HCT116 (cell line): Measurements from ENCODE around the gene STK32B. TPM values are rescaled to one million over a fixed set of nuclear protein-coding genes. Genes with fewer than 3 reads are reported as not detected.

Experiments used
- ATAC-seq: fragments of 200-7000 bp; cut with Tn5 transposase; 2 replicates; pipeline ENCODE4 v1.9.1; 2020; ENCODE audit warnings: mild to moderate bottlenecking, moderate library complexity
- BruUV-seq: library from RNA; stranded (reverse); fragments of 400-500 nt; replicated peaks from 2 replicates; lab custom pipeline; 2021; lab: Mats Ljungman, UMichigan
- CTCF ChIA-PET: fragments of 300-600 bp; sonication (Branson Sonifier 250); formaldehyde crosslinking; loops from one replicate; lab custom pipeline; 2021; ENCODE audit warnings: antibody characterized with exemption; lab: Charles Lee
- POLR2A ChIA-PET: fragments of 300-600, 350-600 bp; sonication (Branson Sonifier 250); formaldehyde crosslinking; loops from one replicate; lab custom pipeline; 2021; ENCODE audit warnings: antibody characterized with exemption; lab: Charles Lee
- RAD21 ChIA-PET, 2 experiments: fragments of 300-600 bp; sonication (Branson Sonifier 250); formaldehyde crosslinking; loops; one replicate each; lab custom pipeline; 2023; ENCODE audit warnings: low total read pairs in 2 of 2; ENCODE audit not compliant: uncharacterized antibody in 2 of 2, unreplicated experiment in 2 of 2, low non-redundant PET in 1 of 2; lab: Charles Lee
- DNase-seq: peaks from one replicate; pipeline ENCODE4 v3.0.0-alpha.2; 2010; ENCODE audit warnings: low read depth, low spot score
- H2AFZ ChIP-seq: fragments of 200-600 bp; shearing (Covaris generic), sonication (generic); 2 replicates; pipeline ENCODE4 v1.6.1; 2017; ENCODE audit warnings: low read depth, mixed run types, mixed read lengths, antibody characterized with exemption, low read length; ENCODE audit not compliant: poor library complexity, severe bottlenecking
- H3K27ac ChIP-seq: 2 replicates; pipeline ENCODE4 v1.5.1; 2012; ENCODE audit warnings: low read depth, low read length
- H3K27me3 ChIP-seq: fragments of 200-600 bp; sonication (generic); 2 replicates; pipeline ENCODE4 v1.6.1; 2016; ENCODE audit warnings: mixed run types, low read length, mixed read lengths; ENCODE audit not compliant: insufficient read depth
- H3K36me3 ChIP-seq, 2 experiments: fragments of 200-500 bp in 1 of 2; fragments of 200-600 bp in 1 of 2; sonication (Bioruptor generic) in 1 of 2; sonication (generic) in 1 of 2; 2 replicates each; pipeline versions ENCODE4 v1.5.1 to v1.6.1; 2014 to 2016; ENCODE audit warnings: low read length in 2 of 2, inconsistent platforms in 1 of 2, mixed read lengths in 1 of 2, mixed run types in 1 of 2; ENCODE audit not compliant: insufficient read depth in 2 of 2, control insufficient read depth in 1 of 2
- H3K4me1 ChIP-seq, 2 experiments: fragments of 200-600 bp in 1 of 2; sonication (generic) in 1 of 2; 2 replicates each; pipeline versions ENCODE4 v1.5.1 to v1.6.1; 2012 to 2017; ENCODE audit warnings: low read length in 2 of 2, inconsistent platforms in 1 of 2, mild to moderate bottlenecking in 1 of 2, mixed read lengths in 1 of 2, mixed run types in 1 of 2, moderate library complexity in 1 of 2; ENCODE audit not compliant: insufficient read depth in 2 of 2, control insufficient read depth in 1 of 2
- H3K4me2 ChIP-seq: fragments of 200-600 bp; sonication (generic); 2 replicates; pipeline ENCODE4 v1.6.1; 2017; ENCODE audit warnings: mixed run types, low read length, mixed read lengths
- H3K4me3 ChIP-seq, 2 experiments: fragments of 200-600 bp in 1 of 2; sonication (generic) in 1 of 2; replicated peaks in 1 of 2; 2 replicates each; pipeline ENCODE4 v1.5.1; 2011 to 2016; ENCODE audit warnings: low read length in 2 of 2, control low read depth in 1 of 2, low read depth in 1 of 2, mild to moderate bottlenecking in 1 of 2, mixed read lengths in 1 of 2, mixed run types in 1 of 2
- H3K79me2 ChIP-seq: fragments of 200-600 bp; sonication (generic); 2 replicates; pipeline ENCODE4 v1.6.1; 2017; ENCODE audit warnings: mild to moderate bottlenecking, mixed run types, low read length, moderate library complexity, mixed read lengths; ENCODE audit not compliant: insufficient read depth
- H3K9ac ChIP-seq: fragments of 200-600 bp; sonication (generic); 2 replicates; pipeline ENCODE4 v1.6.1; 2016; ENCODE audit warnings: low read length, mixed read lengths
- H3K9me2 ChIP-seq: fragments of 200-600 bp; sonication (generic), shearing (Covaris generic); 2 replicates; pipeline ENCODE4 v1.6.1; 2017; ENCODE audit warnings: mixed run types, mild to moderate bottlenecking, moderate library complexity; ENCODE audit not compliant: insufficient read depth
- H3K9me3 ChIP-seq, 2 experiments: fragments of 200-500 bp in 1 of 2; fragments of 200-600 bp in 1 of 2; sonication (Bioruptor generic) in 1 of 2; sonication (generic) in 1 of 2; 2 replicates each; pipeline ENCODE4 v1.6.1; 2014 to 2017; ENCODE audit warnings: low read length in 2 of 2, mixed read lengths in 2 of 2, inconsistent platforms in 1 of 2, low read depth in 1 of 2, mild to moderate bottlenecking in 1 of 2, mixed run types in 1 of 2, moderate library complexity in 1 of 2; ENCODE audit not compliant: control insufficient read depth in 1 of 2, insufficient read depth in 1 of 2
- H4K20me1 ChIP-seq: fragments of 200-600 bp; sonication (generic), shearing (Covaris generic); 2 replicates; pipeline ENCODE4 v1.6.1; 2017; ENCODE audit warnings: mixed run types, mild to moderate bottlenecking, moderate library complexity; ENCODE audit not compliant: insufficient read depth
- ATF3 ChIP-seq: IDR thresholded peaks from 2 replicates; pipeline ENCODE4 v1.6.1; 2012
- CBX3 ChIP-seq: IDR thresholded peaks from 2 replicates; pipeline ENCODE4 v1.6.1; 2012; ENCODE audit warnings: low read depth
- CEBPB ChIP-seq: IDR thresholded peaks from 2 replicates; pipeline ENCODE4 v1.6.1; 2012; ENCODE audit warnings: low read depth
- CTCF ChIP-seq, 3 experiments: fragments of 200-600 bp in 1 of 3; sonication (generic) in 1 of 3; IDR thresholded peaks in 2 of 3; conservative IDR thresholded peaks in 1 of 3; 2 replicates each; pipeline ENCODE4 v1.5.1; 2012 to 2017; ENCODE audit warnings: low read depth in 2 of 3, low read length in 2 of 3, antibody characterized with exemption in 1 of 3, borderline replicate concordance in 1 of 3, control low read depth in 1 of 3, mild to moderate bottlenecking in 1 of 3, mixed read lengths in 1 of 3, mixed run types in 1 of 3, moderate library complexity in 1 of 3; ENCODE audit not compliant: insufficient read depth in 1 of 3
- EZH2 ChIP-seq: fragments of 200-600 bp; sonication (generic); IDR thresholded peaks from 2 replicates; pipeline ENCODE4 v1.6.1; 2017; ENCODE audit warnings: antibody characterized with exemption, mixed run types
- JUND ChIP-seq: IDR thresholded peaks from 2 replicates; pipeline ENCODE4 v1.6.1; 2012
- MAX ChIP-seq: IDR thresholded peaks from 2 replicates; pipeline ENCODE4 v1.6.1; 2012
- POLR2A ChIP-seq: IDR thresholded peaks from 2 replicates; pipeline ENCODE4 v1.7.0; 2011; ENCODE audit warnings: borderline replicate concordance; ENCODE audit not compliant: insufficient read depth, insufficient read length; ENCODE audit errors: extremely low read depth
- RAD21 ChIP-seq: IDR thresholded peaks from 2 replicates; pipeline ENCODE4 v1.6.1; 2012; ENCODE audit warnings: low read depth, mild to moderate bottlenecking
- REST ChIP-seq: IDR thresholded peaks from 2 replicates; pipeline ENCODE4 v1.6.1; 2012; ENCODE audit warnings: low read depth
- YY1 ChIP-seq: IDR thresholded peaks from 2 replicates; pipeline ENCODE4 v1.6.1; 2011; ENCODE audit warnings: low read length, low read depth, moderate library complexity, mild to moderate bottlenecking; ENCODE audit not compliant: insufficient replicate concordance; ENCODE audit errors: extremely low read depth
- ZBTB33 ChIP-seq: IDR thresholded peaks from 2 replicates; pipeline ENCODE4 v1.6.1; 2011; ENCODE audit warnings: mild to moderate bottlenecking, low read length, moderate library complexity; ENCODE audit not compliant: insufficient replicate concordance; ENCODE audit errors: extremely low read depth
- intact Hi-C: fragments of 100-400 bp; cut with micrococcal nuclease; formaldehyde crosslinking; loops from 2 replicates; pipeline ENCODE4 v1.10.0; 2022
- total RNA-seq: library from RNA; stranded (reverse); gene quantifications from one replicate; pipeline ENCODE4 v1.2.1, GENCODE V29; 2021; ENCODE audit not compliant: unreplicated experiment

STK32B gene
- total RNA-seq, 1 experiment from 2014 or later = not detected

GRCh38 chr4:5028480-5028879, 22.8 kb upstream of the STK32B start:
- peaks cover 25% of the 10 kb centered on the region; the same call in 1 of the 2 replicates for H3K27me3 ChIP-seq
- no peak overlapping the region for H2AFZ ChIP-seq
- DNase-seq (no peak), ATAC-seq (no peak)
- no peaks in the 10 kb centered on the region for H3K36me3 ChIP-seq
- no peaks in the 10 kb centered on the region for H4K20me1 ChIP-seq
- no peak overlapping the region for H3K27ac ChIP-seq
- intact Hi-C loops = no loop called here
- ChIA-PET RAD21 (no interaction called here), CTCF (no interaction called here)
- H3K79me2 ChIP-seq = no peaks in the 10 kb centered on the region
- no peaks in the 10 kb centered on the region for H3K9me3 ChIP-seq
- no peak overlapping the region for H3K4me3 ChIP-seq
- no TSS peak for BruUV-seq
- no peak overlapping the region for H3K4me2 ChIP-seq
- TF ChIP-seq POLR2A (no peak), JUND (no peak), YY1 (no peak)
- TF ChIP-seq, all 23 proteins: peak for 0
- Histone ChIP-seq H3K9me2 (no peaks in the 10 kb centered on the region), H3K4me1 (no peaks in the 10 kb centered on the region), H3K9ac (no peak overlapping the region)
- POLR2A ChIA-PET = no interaction called here

GRCh38 chr4:5029447-5029846, 21.8 kb upstream of the STK32B start:
- RAD21 ChIA-PET = no interaction called here
- H3K4me3 ChIP-seq = no peak overlapping the region
- intact Hi-C loops = no loop called here
- no peak overlapping the region for H3K4me2 ChIP-seq
- H3K9ac ChIP-seq = no peak overlapping the region
- no peaks in the 10 kb centered on the region for H3K9me3 ChIP-seq
- no peak overlapping the region for H3K27ac ChIP-seq
- DNase-seq (no peak), ATAC-seq (no peak)
- CTCF ChIA-PET = no interaction called here
- POLR2A ChIA-PET = no interaction called here
- no peaks in the 10 kb centered on the region for H3K36me3 ChIP-seq
- H3K27me3 ChIP-seq = peaks cover 25% of the 10 kb centered on the region; the same call in 1 of the 2 replicates
- H3K4me1 ChIP-seq = no peaks in the 10 kb centered on the region
- no peaks in the 10 kb centered on the region for H4K20me1 ChIP-seq
- H2AFZ ChIP-seq = no peak overlapping the region
- H3K9me2 ChIP-seq = no peaks in the 10 kb centered on the region
- no peaks in the 10 kb centered on the region for H3K79me2 ChIP-seq
- BruUV-seq = no TSS peak
- no peak for TF ChIP-seq CTCF (IDR thresholded peaks at IDR 0.05 in 2 of 3, conservative IDR thresholded peaks at IDR 0.05 in 1 of 3; ENCODE audit: borderline replicate concordance in 1 of 3, insufficient read depth in 1 of 3, low read depth in 2 of 3, low read length in 2 of 3)
- TF ChIP-seq ATF3 = no peak
- no peak for TF ChIP-seq RAD21
- no peak for TF ChIP-seq CEBPB
- no peak for TF ChIP-seq CBX3
- no peak for TF ChIP-seq ZBTB33
- no peak for TF ChIP-seq EZH2
- TF ChIP-seq REST = no peak
- no peak for TF ChIP-seq YY1
- TF ChIP-seq POLR2A = no peak
- no peak for TF ChIP-seq MAX
